SIG-M5 (cell line): ENCODE data around the gene RHOU.

Source experiments
- DNase-seq: peaks from one replicate; lab custom pipeline; 2025; lab: John Stamatoyannopoulos, UW

The RHOU gene

GRCh38 chr1:228737601-228738041, 2.3 kb downstream of the RHOU start:
- no peak for DNase-seq

- DNase-seq = no peak
These were observed 4.5 kb downstream of the RHOU start for GRCh38 chr1:228739826-228740225.

- no peak for DNase-seq
These were observed 5.5 kb downstream of the RHOU start for GRCh38 chr1:228740543-228741317.

- no peak for DNase-seq
These were observed 7.1 kb downstream of the RHOU start for GRCh38 chr1:228742281-228742860.

GRCh38 chr1:228743405-228743804, 8.1 kb downstream of the RHOU start:
- DNase-seq = no peak

DNA sequence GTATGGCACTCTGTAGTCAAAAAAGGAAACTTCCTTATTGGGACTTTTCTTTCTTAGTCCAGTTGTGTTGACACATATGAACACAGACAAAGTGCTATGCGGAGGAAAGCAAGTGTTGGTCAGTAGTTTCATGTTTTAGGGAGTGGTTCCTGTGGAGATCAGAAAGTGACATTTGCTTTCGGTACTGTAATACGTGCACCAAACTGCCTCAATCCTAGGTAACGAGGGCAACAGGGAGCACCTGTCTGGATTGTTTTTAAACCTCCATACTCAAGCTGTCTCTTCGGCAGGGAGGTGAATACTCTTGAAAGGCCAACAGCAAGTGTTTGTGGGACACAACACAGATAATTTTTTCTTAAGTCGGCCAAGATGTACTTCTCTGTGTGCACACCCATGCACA, 9.1 kb downstream of the RHOU start:
- DNase-seq = no peak

- DNase-seq = no peak
These were observed 9.6 kb downstream of the RHOU start for GRCh38 chr1:228744918-228745317.

DNA sequence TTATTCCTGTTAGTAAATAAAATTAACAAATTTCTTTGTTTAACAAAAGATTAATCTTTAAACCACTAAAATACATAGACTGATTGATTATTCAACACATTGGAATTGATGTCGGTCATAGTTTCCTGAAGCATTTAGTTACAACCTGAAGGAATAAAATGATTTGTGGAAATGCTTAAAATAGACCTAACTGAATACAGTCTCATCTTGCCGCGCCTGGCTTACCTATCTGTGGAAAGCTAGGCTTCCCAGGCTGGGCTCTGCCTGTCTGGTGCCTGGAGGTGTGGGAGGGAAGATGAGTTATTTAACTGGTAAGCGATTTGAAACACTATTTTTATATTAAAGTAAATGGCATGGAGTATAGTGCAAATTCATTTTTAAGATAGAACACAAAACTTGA, 10.2 kb downstream of the RHOU start:
- DNase-seq = no peak

GRCh38 chr1:228747301-228747935, 12.1 kb downstream of the RHOU start:
- no peak for DNase-seq

DNA sequence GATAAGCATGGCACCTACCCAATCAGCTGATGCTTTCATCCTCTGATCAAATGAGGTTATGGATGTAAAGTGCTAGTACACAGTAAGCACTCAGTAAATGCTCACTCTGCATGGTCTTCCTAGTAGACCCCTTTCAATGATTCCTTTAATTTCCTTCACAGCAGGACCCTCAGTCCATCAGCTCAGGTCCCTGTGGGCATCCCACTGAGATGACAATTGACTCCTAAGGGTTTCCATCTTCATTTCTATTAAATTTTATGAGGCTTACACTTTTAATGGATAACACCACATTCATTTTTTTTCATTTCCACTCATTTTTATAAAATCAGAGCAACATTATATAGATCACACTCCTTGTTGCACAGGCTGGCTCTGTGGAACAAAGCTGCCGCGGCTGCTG, 12.8 kb downstream of the RHOU start:
- no peak for DNase-seq

DNA sequence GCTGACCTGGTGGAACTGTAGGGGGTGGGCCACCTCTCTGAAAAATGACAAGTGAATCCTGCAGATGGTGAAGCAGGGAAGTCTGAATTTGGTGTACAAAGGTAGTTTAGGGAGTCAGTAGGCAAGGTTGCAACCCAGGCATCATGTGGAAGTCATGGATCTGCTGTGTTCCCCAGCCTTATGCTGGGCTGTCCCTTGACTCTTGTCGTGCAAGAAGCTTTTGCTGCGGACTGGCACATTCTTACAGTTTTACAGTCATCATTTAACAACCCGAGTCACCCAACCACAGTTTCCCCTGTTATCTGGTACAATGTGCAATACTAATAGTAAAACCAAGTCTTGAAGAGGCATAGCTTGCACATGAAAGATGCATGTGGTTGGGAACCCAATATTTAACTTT, 13.2 kb downstream of the RHOU start:
- no peak for DNase-seq

- no peak for DNase-seq
These were observed 14.5 kb downstream of the RHOU start for GRCh38 chr1:228749765-228750164.

DNA sequence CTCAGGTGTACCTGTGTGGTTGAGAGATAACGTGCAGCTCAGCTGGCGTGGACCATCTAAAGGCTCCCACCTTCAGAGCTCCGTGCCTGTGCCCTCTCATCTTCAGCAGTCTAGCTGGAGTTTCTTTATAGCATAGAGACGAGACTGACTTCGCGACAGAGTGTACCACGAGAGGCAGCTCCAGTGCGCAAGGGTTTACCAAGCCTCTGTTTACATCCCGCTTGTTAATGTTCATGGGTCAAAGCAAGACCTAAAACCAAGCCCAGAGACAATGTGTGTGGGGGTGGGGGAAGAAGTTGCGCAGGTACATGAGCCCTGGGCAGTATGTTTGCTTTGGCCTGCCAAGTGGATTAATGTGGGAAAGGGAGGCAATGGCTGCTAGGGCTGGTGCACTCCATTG, 15.6 kb downstream of the RHOU start:
- no peak for DNase-seq

GRCh38 chr1:228751360-228752098, 16.2 kb downstream of the RHOU start:
- DNase-seq = no peak

DNA sequence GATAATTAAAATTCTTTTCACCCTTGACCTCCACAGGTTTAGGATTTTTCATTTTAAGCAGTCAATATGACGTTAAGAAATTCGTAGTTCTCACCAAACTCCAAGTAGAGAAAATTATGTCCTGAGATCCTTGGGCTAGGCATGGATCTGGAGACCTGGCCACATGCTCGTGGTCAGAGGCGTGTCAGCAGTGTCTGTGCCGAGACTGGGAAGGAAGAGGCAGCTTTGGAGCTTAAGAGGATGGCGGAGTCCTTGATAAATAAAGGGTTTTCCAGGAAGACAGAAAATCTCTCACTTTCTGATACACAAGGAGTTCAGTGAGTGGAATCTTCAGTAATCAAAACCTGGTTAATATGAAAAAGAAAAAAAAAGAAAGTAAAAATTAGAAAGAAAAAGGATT, 17.0 kb downstream of the RHOU start:
- no peak for DNase-seq

- DNase-seq = no peak
These were observed 17.5 kb downstream of the RHOU start for GRCh38 chr1:228752675-228753265.

DNA sequence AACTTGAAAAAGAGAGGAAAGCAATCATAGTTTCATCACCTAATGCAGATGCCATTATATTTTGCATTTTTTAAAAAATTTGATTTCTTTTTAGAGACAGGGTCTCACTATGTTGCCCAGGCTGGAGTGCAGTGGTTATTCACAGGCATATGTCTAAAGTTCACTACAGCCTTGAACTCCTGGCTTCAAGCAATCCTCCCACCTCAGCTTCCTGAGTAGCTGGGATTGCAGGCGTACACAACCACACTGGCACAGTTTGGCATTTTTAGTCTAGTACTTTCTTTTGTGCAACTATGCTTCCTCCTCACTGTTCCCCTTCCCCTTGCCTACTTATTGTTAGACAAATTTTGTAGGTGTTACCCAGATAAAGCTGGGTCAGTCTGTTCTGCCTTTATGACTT, 18.0 kb downstream of the RHOU start:
- no peak for DNase-seq

GRCh38 chr1:228753786-228754360, 18.6 kb downstream of the RHOU start:
- no peak for DNase-seq

DNA sequence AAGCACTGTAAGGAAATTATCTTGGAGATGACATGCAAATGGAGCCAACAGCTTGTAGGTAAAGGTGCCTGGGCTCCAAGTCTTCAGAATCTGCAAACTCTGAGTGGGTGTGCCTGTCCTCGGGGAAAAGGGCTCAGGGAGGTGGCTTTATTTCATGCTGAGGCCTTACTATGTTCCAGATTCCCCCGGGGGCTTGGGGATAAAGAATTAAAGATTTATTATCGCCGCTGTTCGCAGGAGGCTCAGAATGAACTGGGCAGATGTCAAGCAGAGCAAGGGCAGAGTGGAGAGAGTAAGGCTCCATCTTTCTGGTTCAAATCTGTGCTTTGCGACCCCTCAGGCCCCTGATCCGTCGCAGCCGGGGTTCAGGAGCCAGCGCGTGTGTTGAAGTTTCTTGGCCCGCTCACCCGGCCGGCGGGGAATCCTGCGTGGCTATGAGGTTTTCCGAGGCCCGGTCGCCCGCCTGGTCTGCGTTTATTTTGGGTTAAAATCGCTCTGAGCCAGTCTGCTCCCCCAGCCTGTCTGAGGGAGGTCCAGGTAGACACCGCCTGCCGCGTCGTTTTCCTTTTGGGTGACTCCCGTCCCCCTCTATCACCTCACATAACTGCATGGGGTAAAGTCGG, 19.5 kb downstream of the RHOU start:
- DNase-seq = no peak

- no peak for DNase-seq
These were observed 20.5 kb downstream of the RHOU start for GRCh38 chr1:228755800-228756199.

GRCh38 chr1:228756457-228756856, 21.2 kb downstream of the RHOU start:
- no peak for DNase-seq
